Right atrium auricular region (tissue), 2 donors: ENCODE measurements around the gene SBK3. TPM values are rescaled to one million over a fixed set of nuclear protein-coding genes. Genes with fewer than 3 reads are reported as not detected.
A peak's percentile ranks its signal among the peaks of the same experiment; 100 is the strongest.

Experiments used
- DNase-seq: peaks from one replicate; pipeline ENCODE4 v3.0.0-alpha.2; 2019; ENCODE audit warnings: low spot score
- H3K27ac ChIP-seq, 2 donors: fragments of 200-600 bp; sonication (generic); 1 replicate in 1 of 2; 2 replicates in 1 of 2; pipeline ENCODE4 v1.5.1; 2016 to 2019
- H3K27me3 ChIP-seq, 2 donors: fragments of 200-600 bp; sonication (generic); one replicate each; pipeline versions ENCODE4 v1.5.1 to v1.6.0; 2017 to 2019
- H3K36me3 ChIP-seq: fragments of 200-600 bp; sonication (generic); one replicate; pipeline ENCODE4 v1.5.1; 2016
- H3K4me1 ChIP-seq, 2 donors: fragments of 200-600 bp; sonication (generic); one replicate each; pipeline versions ENCODE4 v1.5.1 to v1.6.0; 2017 to 2019
- H3K4me3 ChIP-seq, 2 donors: fragments of 200-600 bp; sonication (generic); 1 replicate in 1 of 2; 2 replicates in 1 of 2; pipeline ENCODE4 v1.5.1; 2017 to 2019; ENCODE audit warnings: mild to moderate bottlenecking in 1 of 2, moderate library complexity in 1 of 2
- H3K9me3 ChIP-seq, 2 donors: fragments of 200-600 bp; sonication (generic); one replicate each; pipeline ENCODE4 v1.5.1; 2019
- CTCF ChIP-seq, 2 donors: fragments of 200-600 bp; sonication (generic); IDR thresholded peaks; one replicate each; pipeline ENCODE4 v1.5.1; 2019; ENCODE audit warnings: antibody characterized with exemption in 2 of 2
- total RNA-seq, 2 donors: library from RNA; depleted of rRNA; stranded (reverse); fragments of >200 nt; gene quantifications; one replicate each; pipeline ENCODE4 v1.1.0, GENCODE V29; 2016

The SBK3 gene
- total RNA-seq, 2 donors from 2014 or later: 97.5 to 103 TPM

- Histone ChIP-seq H3K4me3 (peak overlapping the region in 1 of 2 donors; percentile 44), H3K9me3 (no peaks in the 10 kb centered on the region), H3K27me3 (no peaks in the 10 kb centered on the region), H3K36me3 (no peaks in the 10 kb centered on the region), H3K27ac (peak overlapping the region; percentile 74 to 86), H3K4me1 (peaks cover 0 to 32% of the 10 kb centered on the region in 2 donors)
- no peak for DNase-seq
- TF ChIP-seq CTCF (IDR thresholded peaks at IDR 0.05): peak in 1 of 2 donors; percentile 24
Measured at GRCh38 chr19:55493052-55493644, 52.2 kb downstream of the SBK3 start.

- Histone ChIP-seq H3K9me3 (no peaks in the 10 kb centered on the region), H3K4me1 (peaks cover 0 to 39% of the 10 kb centered on the region in 2 donors), H3K27me3 (no peaks in the 10 kb centered on the region), H3K4me3 (no peak overlapping the region), H3K27ac (peak overlapping the region in 1 of 2 donors; percentile 74), H3K36me3 (no peaks in the 10 kb centered on the region)
- DNase-seq: no peak
- TF ChIP-seq CTCF (IDR thresholded peaks at IDR 0.05): no peak
Measured at GRCh38 chr19:55492362-55492944, 52.9 kb downstream of the SBK3 start.

DNA sequence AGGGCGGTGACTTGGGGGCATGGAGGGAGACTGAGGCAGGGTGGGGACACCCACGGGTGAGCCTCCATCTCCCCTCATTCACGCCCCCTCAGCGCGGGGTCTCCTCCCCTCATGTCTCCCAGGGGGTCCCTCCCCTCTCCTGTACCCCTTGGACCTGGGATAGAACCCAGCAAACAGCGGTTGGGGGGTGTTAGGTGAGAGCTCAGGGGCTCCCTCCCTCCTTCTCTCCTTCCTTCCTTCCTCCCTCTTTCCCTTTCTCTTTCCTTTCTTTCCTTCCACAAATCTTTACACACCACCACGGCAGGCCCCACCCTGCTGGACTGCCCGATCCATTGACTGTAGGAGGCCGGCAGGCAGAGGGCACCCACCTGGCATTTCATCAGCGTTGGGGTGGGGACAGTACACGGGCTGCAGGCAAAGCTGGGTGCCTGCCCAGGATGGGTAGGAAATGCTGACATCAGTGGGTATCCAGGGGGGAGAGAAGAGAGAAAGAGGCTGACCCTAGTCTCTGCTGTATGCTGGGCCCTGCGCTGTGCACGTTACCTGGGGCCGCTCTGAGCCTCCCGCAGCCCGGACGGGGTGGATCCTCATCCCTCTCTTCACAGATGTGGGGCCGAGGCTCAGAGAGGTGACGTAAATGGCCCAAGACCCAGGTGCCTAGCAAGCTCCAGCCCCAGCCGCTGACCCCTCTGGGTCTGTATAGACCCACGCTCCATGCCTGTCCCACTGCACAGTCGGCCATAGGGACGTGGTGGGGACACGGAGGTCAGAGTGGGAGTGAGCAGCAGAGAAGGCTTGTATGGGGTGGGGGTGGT is 53.6 kb downstream of the SBK3 start:
- Histone ChIP-seq H3K27ac (peak overlapping the region; percentile 39 to 56), H3K4me1 (peaks cover 0 to 46% of the 10 kb centered on the region in 2 donors)
- no peak for DNase-seq

More for the DNA sequence above, 53.6 kb downstream of the SBK3 start:
- TF ChIP-seq CTCF (IDR thresholded peaks at IDR 0.05): no peak
- no peaks in the 10 kb centered on the region for H3K9me3 ChIP-seq
- H3K4me3 ChIP-seq: no peak overlapping the region
- H3K36me3 ChIP-seq: no peaks in the 10 kb centered on the region
- H3K27me3 ChIP-seq: no peaks in the 10 kb centered on the region

Other genes with a start within 250 kb of the SBK3 start
- 1 to 10 TPM in 1 of 2 donors, not detected in 1; 3.3 TPM for gene TMEM150B, start 220.2 kb downstream of the SBK3 start, total RNA-seq
- 1 to 10 TPM; 2.4 to 3.3 TPM for gene KMT5C, start 205.7 kb downstream of the SBK3 start, total RNA-seq
- not detected for gene COX6B2, start 190.8 kb downstream of the SBK3 start, total RNA-seq
- gene GARIN5B, start 182.3 kb downstream of the SBK3 start, total RNA-seq: not detected
- under 1 TPM in 1 of 2 donors, not detected in 1; 0.16 TPM for gene IL11, start 175.1 kb downstream of the SBK3 start, total RNA-seq
- not detected for gene TMEM190, start 168.7 kb downstream of the SBK3 start, total RNA-seq
- gene TMEM238, start 161.3 kb downstream of the SBK3 start, total RNA-seq: 1 to 10 TPM in 1 of 2 donors, not detected in 1; 1.2 TPM
- gene RPL28, start 159.6 kb downstream of the SBK3 start, total RNA-seq: 100 to 1,000 TPM; 175 to 319 TPM
- 10 to 100 TPM; 19.1 to 22.0 TPM for gene UBE2S, start 137.8 kb downstream of the SBK3 start, total RNA-seq
- gene SHISA7, start 102.2 kb downstream of the SBK3 start, total RNA-seq: not detected
- gene ISOC2, start 83.9 kb downstream of the SBK3 start, total RNA-seq: 10 to 100 TPM; 87.0 to 92.2 TPM
- not detected for gene C19orf85, start 80.8 kb downstream of the SBK3 start, total RNA-seq
- gene ZNF628, start 68.9 kb downstream of the SBK3 start, total RNA-seq: 10 to 100 TPM in 1 of 2 donors, 1 to 10 TPM in 1; 5.6 to 13.2 TPM
- 1 to 10 TPM; 2.3 to 7.0 TPM for gene NAT14, start 60.4 kb downstream of the SBK3 start, total RNA-seq
- 1 to 10 TPM; 3.3 to 6.7 TPM for gene SSC5D, start 57.1 kb downstream of the SBK3 start, total RNA-seq
- 100 to 1,000 TPM; 111 to 172 TPM for gene SBK2, start 8.4 kb downstream of the SBK3 start, total RNA-seq
- 1 to 10 TPM; 6.2 to 6.4 TPM for gene ZNF579, start 35.3 kb upstream of the SBK3 start, total RNA-seq
- gene FIZ1, start 54.0 kb upstream of the SBK3 start, total RNA-seq: 10 to 100 TPM in 1 of 2 donors, 1 to 10 TPM in 1; 9.2 to 12.2 TPM
- 10 to 100 TPM; 17.7 to 25.8 TPM for gene ZNF524, start 54.7 kb upstream of the SBK3 start, total RNA-seq
- 10 to 100 TPM; 11.2 to 11.4 TPM for gene ZNF865, start 60.1 kb upstream of the SBK3 start, total RNA-seq
- 10 to 100 TPM in 1 of 2 donors, 1 to 10 TPM in 1; 7.8 to 10.6 TPM for gene ZNF784, start 79.0 kb upstream of the SBK3 start, total RNA-seq
- 10 to 100 TPM; 15.3 to 26.2 TPM for gene ZNF580, start 95.5 kb upstream of the SBK3 start, total RNA-seq
- 1 to 10 TPM; 7.5 to 8.6 TPM for gene ZNF581, start 98.1 kb upstream of the SBK3 start, total RNA-seq
- 10 to 100 TPM; 19.1 to 30.0 TPM for gene CCDC106, start 102.7 kb upstream of the SBK3 start, total RNA-seq
- 10 to 100 TPM; 39.0 to 61.0 TPM for gene U2AF2, start 109.5 kb upstream of the SBK3 start, total RNA-seq
- gene EPN1, start 129.7 kb upstream of the SBK3 start, total RNA-seq: 100 to 1,000 TPM; 179 to 187 TPM
- gene NLRP9, start 192.9 kb upstream of the SBK3 start, total RNA-seq: not detected
- gene RFPL4A, start 213.6 kb upstream of the SBK3 start, total RNA-seq: not detected
- gene RFPL4AL1, start 223.6 kb upstream of the SBK3 start, total RNA-seq: not detected